Measurements from ENCODE around the gene RASSF5. TPM values are rescaled to one million over a fixed set of nuclear protein-coding genes. Genes with fewer than 3 reads are reported as not detected.

Gene RASSF5
- total RNA-seq, 1 donor from 2014 or later: 7.8 TPM

GRCh38 chr1:206586501-206587445 lies 79.4 kb downstream of the RASSF5 start:
- no peak overlapping the region for H3K27ac ChIP-seq (replicated peaks)

DNA sequence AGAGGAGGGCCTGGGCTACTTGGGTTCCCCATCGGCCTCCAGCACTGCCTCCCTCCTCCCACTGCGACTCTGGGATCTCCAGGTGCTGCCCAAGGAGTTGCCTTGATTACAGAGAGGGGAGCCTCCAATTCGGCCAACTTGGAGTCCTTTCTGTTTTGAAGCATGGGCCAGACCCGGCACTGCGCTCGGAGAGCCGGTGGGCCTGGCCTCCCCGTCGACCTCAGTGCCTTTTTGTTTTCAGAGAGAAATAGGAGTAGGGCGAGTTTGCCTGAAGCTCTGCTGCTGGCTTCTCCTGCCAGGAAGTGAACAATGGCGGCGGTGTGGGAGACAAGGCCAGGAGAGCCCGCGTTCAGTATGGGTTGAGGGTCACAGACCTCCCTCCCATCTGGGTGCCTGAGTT lies 80.6 kb downstream of the RASSF5 start:
- intact Hi-C loops (cut with micrococcal nuclease): no loop called here
- no peak for DNase-seq
- no peaks in the 10 kb centered on the region for H3K9me3 ChIP-seq (replicated peaks)
- H3K27me3 ChIP-seq (ENCODE audit: low read depth): no peaks in the 10 kb centered on the region
- TF ChIP-seq, protein P1, sequence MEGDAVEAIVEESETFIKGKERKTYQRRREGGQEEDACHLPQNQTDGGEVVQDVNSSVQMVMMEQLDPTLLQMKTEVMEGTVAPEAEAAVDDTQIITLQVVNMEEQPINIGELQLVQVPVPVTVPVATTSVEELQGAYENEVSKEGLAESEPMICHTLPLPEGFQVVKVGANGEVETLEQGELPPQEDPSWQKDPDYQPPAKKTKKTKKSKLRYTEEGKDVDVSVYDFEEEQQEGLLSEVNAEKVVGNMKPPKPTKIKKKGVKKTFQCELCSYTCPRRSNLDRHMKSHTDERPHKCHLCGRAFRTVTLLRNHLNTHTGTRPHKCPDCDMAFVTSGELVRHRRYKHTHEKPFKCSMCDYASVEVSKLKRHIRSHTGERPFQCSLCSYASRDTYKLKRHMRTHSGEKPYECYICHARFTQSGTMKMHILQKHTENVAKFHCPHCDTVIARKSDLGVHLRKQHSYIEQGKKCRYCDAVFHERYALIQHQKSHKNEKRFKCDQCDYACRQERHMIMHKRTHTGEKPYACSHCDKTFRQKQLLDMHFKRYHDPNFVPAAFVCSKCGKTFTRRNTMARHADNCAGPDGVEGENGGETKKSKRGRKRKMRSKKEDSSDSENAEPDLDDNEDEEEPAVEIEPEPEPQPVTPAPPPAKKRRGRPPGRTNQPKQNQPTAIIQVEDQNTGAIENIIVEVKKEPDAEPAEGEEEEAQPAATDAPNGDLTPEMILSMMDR (IDR thresholded peaks at IDR 0.05; ENCODE audit: borderline replicate concordance): no peak
- H3K36me3 ChIP-seq: peaks cover 72% of the 10 kb centered on the region
- peaks cover 19% of the 10 kb centered on the region for H3K4me1 ChIP-seq
- no peak overlapping the region for H3K4me3 ChIP-seq
- H3K27ac ChIP-seq (replicated peaks): no peak overlapping the region

More at GRCh38 chr1:206586501-206587445, 79.4 kb downstream of the RASSF5 start:
- H3K9me3 ChIP-seq (replicated peaks): no peaks in the 10 kb centered on the region
- H3K27me3 ChIP-seq (ENCODE audit: low read depth): no peaks in the 10 kb centered on the region
- intact Hi-C loops (cut with micrococcal nuclease): no loop called here
- peaks cover 19% of the 10 kb centered on the region for H3K4me1 ChIP-seq
- no peak for DNase-seq
- TF ChIP-seq, protein P1 (IDR thresholded peaks at IDR 0.05; ENCODE audit: borderline replicate concordance): no peak
- no peak overlapping the region for H3K4me3 ChIP-seq
- peaks cover 61% of the 10 kb centered on the region for H3K36me3 ChIP-seq

DNA sequence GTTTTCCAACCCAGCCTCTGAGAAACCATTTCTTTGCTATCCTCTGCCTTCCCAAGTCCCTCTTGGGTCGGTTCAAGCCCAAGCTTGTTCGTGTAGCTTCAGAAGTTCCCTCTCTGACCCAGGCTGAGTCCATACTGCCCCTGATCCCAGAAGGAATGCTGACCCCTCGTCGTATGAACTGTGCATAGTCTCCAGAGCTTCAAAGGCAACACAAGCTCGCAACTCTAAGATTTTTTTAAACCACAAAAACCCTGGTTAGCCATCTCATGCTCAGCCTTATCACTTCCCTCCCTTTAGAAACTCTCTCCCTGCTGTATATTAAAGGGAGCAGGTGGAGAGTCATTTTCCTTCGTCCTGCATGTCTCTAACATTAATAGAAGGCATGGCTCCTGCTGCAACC lies 81.2 kb downstream of the RASSF5 start:
- Histone ChIP-seq H3K9me3 (replicated peaks) (no peaks in the 10 kb centered on the region), H3K36me3 (peaks cover 77% of the 10 kb centered on the region), H3K27ac (replicated peaks) (peak overlapping the region; percentile 12), H3K4me1 (peaks cover 17% of the 10 kb centered on the region), H3K4me3 (no peak overlapping the region), H3K27me3 (ENCODE audit: low read depth) (no peaks in the 10 kb centered on the region)
- TF ChIP-seq, protein P1 (IDR thresholded peaks at IDR 0.05; ENCODE audit: borderline replicate concordance): no peak
- intact Hi-C loops (cut with micrococcal nuclease): no loop called here
- DNase-seq: no peak

- H3K9me3 ChIP-seq (replicated peaks): no peaks in the 10 kb centered on the region
- intact Hi-C loops (cut with micrococcal nuclease): no loop called here
- H3K36me3 ChIP-seq: peaks cover 84% of the 10 kb centered on the region
- H3K4me3 ChIP-seq: no peak overlapping the region
- H3K27me3 ChIP-seq (ENCODE audit: low read depth): no peaks in the 10 kb centered on the region
- peak overlapping the region; percentile 12 for H3K27ac ChIP-seq (replicated peaks)
- TF ChIP-seq, protein P1 (IDR thresholded peaks at IDR 0.05; ENCODE audit: borderline replicate concordance): no peak
- DNase-seq: peak; percentile 26
- H3K4me1 ChIP-seq: peaks cover 10% of the 10 kb centered on the region
Observed at GRCh38 chr1:206589206-206589605, 81.9 kb downstream of the RASSF5 start.

DNA sequence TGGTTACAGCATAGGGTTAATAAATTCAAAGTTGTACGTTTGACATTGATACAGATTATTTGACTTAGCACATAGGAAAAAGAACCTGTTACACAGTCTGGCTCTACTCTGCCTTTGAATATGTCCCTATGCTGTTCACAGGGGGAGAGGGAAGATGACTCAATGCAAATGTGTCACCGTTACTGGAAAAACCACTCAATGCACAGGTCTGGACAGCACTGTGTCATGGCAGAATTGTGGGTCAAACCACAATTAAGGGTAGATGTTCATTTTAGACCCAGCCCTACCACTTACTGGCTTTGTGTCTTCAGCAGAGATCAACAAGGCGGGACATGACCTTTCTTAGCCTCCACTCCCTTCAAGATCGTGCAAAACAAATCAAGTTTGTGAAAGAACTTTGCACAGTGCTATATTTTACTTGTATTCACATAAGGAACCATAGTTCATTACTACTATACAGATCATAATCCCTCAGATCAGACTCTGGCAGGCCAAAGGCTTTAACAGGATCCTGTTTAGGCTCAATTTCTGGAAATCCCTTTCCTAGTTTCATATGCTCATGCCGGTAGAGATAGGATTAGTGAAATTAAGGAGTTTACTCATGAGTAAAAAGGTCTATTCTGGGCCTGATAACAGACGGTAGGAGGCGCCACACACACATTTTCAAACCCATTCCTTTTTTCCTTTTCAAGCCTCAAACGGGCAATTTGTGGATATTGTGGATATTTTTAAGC lies 82.9 kb downstream of the RASSF5 start:
- H3K9me3 ChIP-seq (replicated peaks): no peaks in the 10 kb centered on the region
- peaks cover 88% of the 10 kb centered on the region for H3K36me3 ChIP-seq
- TF ChIP-seq, protein P1 (IDR thresholded peaks at IDR 0.05; ENCODE audit: borderline replicate concordance): no peak
- DNase-seq: no peak
- peaks cover 3% of the 10 kb centered on the region for H3K4me1 ChIP-seq
- H3K27me3 ChIP-seq (ENCODE audit: low read depth): no peaks in the 10 kb centered on the region
- no peak overlapping the region for H3K4me3 ChIP-seq
- no peak overlapping the region for H3K27ac ChIP-seq (replicated peaks)
- intact Hi-C loops (cut with micrococcal nuclease): no loop called here

Measured in left ventricle myocardium inferior (tissue), 1 donor.